ENCODE measurements around the gene ZBTB39. TPM values are rescaled to one million over a fixed set of nuclear protein-coding genes. Genes with fewer than 3 reads are reported as not detected.

The ZBTB39 gene
- total and polyA plus RNA-seq, 2 donors (not counting 1 experiment from before 2014, with no cell fraction given), result 5.4 to 13.9 TPM

- Histone ChIP-seq H3K4me3 (ENCODE audit: control extremely low read depth in 1 of 5, extremely low read depth in 1 of 5, insufficient read depth in 1 of 5, low read depth in 2 of 5, low read length in 4 of 5) (no peak overlapping the region), H3K4me1 (ENCODE audit: control insufficient read depth in 2 of 2, insufficient read depth in 2 of 2, low read length in 2 of 2) (peaks cover 18 to 26% of the 10 kb centered on the region in 2 donors), H4K20me1 (ENCODE audit: control insufficient read depth, insufficient read depth, low read length, poor library complexity, severe bottlenecking) (no peaks in the 10 kb centered on the region), H2AFZ (ENCODE audit: insufficient read depth, low read depth, low read length, poor library complexity, severe bottlenecking) (no peak overlapping the region), H3K79me2 (ENCODE audit: control insufficient read depth, insufficient read depth, low read length) (no peaks in the 10 kb centered on the region), H3K9ac (ENCODE audit: low read length) (no peak overlapping the region), H3K36me3 (replicated peaks in 1 of 2; ENCODE audit: control extremely low read depth in 1 of 2, control insufficient read depth in 1 of 2, extremely low read depth in 1 of 2, insufficient read depth in 2 of 2, low read length in 1 of 2) (no peaks in the 10 kb centered on the region), H3K4me2 (replicated peaks; ENCODE audit: low read depth, low read length, poor library complexity, severe bottlenecking) (peak overlapping the region; percentile 55), H3K27me3 (replicated peaks in 1 of 4; ENCODE audit: control extremely low read depth in 1 of 4, control insufficient read depth in 3 of 4, insufficient read depth in 4 of 4, low read length in 3 of 4) (no peaks in the 10 kb centered on the region), H3K9me3 (ENCODE audit: control extremely low read depth in 1 of 3, control insufficient read depth in 2 of 3, insufficient read depth in 1 of 3, low read length in 2 of 3) (no peaks in the 10 kb centered on the region), H3K27ac (ENCODE audit: low read length in 2 of 2) (no peak overlapping the region)
- Mint-ChIP-seq H3K4me3 (peak overlapping the region; percentile 74), H3K27me3 (no peaks in the 10 kb centered on the region), H3K27ac (peak overlapping the region; percentile 82), H3K9me3 (ENCODE audit: insufficient read depth) (no peaks in the 10 kb centered on the region), H3K4me1 (peaks cover 26% of the 10 kb centered on the region)
- ATAC-seq (ENCODE audit: low read depth) (no peak), DNase-seq (no peak)
- intact Hi-C loops (cut with micrococcal nuclease), result loop anchor here (2.0 kb wide), 1 partner anchor 15 kb away; no protein-coding TSS in a partner anchor
- ChIA-PET CTCF (interaction anchor here (0.9 to 3.0 kb wide), 4 partner anchors 15 to 66 kb away, joined by 3 to 12 read pairs (median 5); no protein-coding TSS in a partner anchor), POLR2A (interaction anchor here (0.6 to 0.9 kb wide), 2 partner anchors 295 to 304 kb away, joined by 3 to 8 read pairs; no protein-coding TSS in a partner anchor)
- TF ChIP-seq EZH2 (IDR thresholded peaks at IDR 0.05; ENCODE audit: borderline replicate concordance, insufficient read depth, low read depth, low read length, poor library complexity, severe bottlenecking), result no peak
- 73% methylated on average over 4 of the region's 6 CpGs for WGBS (ENCODE audit: insufficient coverage)
These were observed 39.9 kb upstream of the ZBTB39 start for GRCh38 chr12:57046086-57046791.

GRCh38 chr12:57044889-57045288 lies 38.5 kb upstream of the ZBTB39 start:
- Histone ChIP-seq H3K27ac (ENCODE audit: low read length in 2 of 2) (no peak overlapping the region), H3K4me3 (ENCODE audit: control extremely low read depth in 1 of 5, extremely low read depth in 1 of 5, insufficient read depth in 1 of 5, low read depth in 2 of 5, low read length in 4 of 5) (no peak overlapping the region), H3K4me2 (replicated peaks; ENCODE audit: low read depth, low read length, poor library complexity, severe bottlenecking) (no peak overlapping the region), H4K20me1 (ENCODE audit: control insufficient read depth, insufficient read depth, low read length, poor library complexity, severe bottlenecking) (no peaks in the 10 kb centered on the region), H3K27me3 (replicated peaks in 1 of 4; ENCODE audit: control extremely low read depth in 1 of 4, control insufficient read depth in 3 of 4, insufficient read depth in 4 of 4, low read length in 3 of 4) (no peaks in the 10 kb centered on the region), H3K9me3 (ENCODE audit: control extremely low read depth in 1 of 3, control insufficient read depth in 2 of 3, insufficient read depth in 1 of 3, low read length in 2 of 3) (no peaks in the 10 kb centered on the region), H3K4me1 (ENCODE audit: control insufficient read depth in 2 of 2, insufficient read depth in 2 of 2, low read length in 2 of 2) (peaks cover 18 to 28% of the 10 kb centered on the region in 2 donors), H3K79me2 (ENCODE audit: control insufficient read depth, insufficient read depth, low read length) (no peaks in the 10 kb centered on the region), H3K9ac (ENCODE audit: low read length) (no peak overlapping the region), H3K36me3 (replicated peaks in 1 of 2; ENCODE audit: control extremely low read depth in 1 of 2, control insufficient read depth in 1 of 2, extremely low read depth in 1 of 2, insufficient read depth in 2 of 2, low read length in 1 of 2) (no peaks in the 10 kb centered on the region), H2AFZ (ENCODE audit: insufficient read depth, low read depth, low read length, poor library complexity, severe bottlenecking) (no peak overlapping the region)
- H3K27me3 Mint-ChIP-seq, result no peaks in the 10 kb centered on the region
- no peak overlapping the region for H3K4me3 Mint-ChIP-seq
- WGBS (ENCODE audit: insufficient coverage), result 100% methylated on average over 2 of the region's 3 CpGs
- H3K9me3 Mint-ChIP-seq (ENCODE audit: insufficient read depth), result no peaks in the 10 kb centered on the region
- DNase-seq (no peak), ATAC-seq (ENCODE audit: low read depth) (no peak)
- POLR2A ChIA-PET, result no interaction called here
- no peak overlapping the region for H3K27ac Mint-ChIP-seq
- TF ChIP-seq EZH2 (IDR thresholded peaks at IDR 0.05; ENCODE audit: borderline replicate concordance, insufficient read depth, low read depth, low read length, poor library complexity, severe bottlenecking) (no peak), CTCF (IDR thresholded peaks at IDR 0.05) (no peak)
- intact Hi-C loops (cut with micrococcal nuclease), result no loop called here
- peaks cover 26% of the 10 kb centered on the region for H3K4me1 Mint-ChIP-seq
- CTCF ChIA-PET, result no interaction called here

Measured in B cell (primary cell).